Mesenchymal stem cell (in vitro differentiated cells and primary cell): ENCODE data around the gene TNFAIP8.

Experiments
- DNase-seq: peaks from one replicate; pipeline ENCODE4 v3.0.0-alpha.2; 2013
- H2AFZ ChIP-seq: one replicate; pipeline ENCODE4 v1.6.1; 2013; ENCODE audit warnings: low read depth, mild to moderate bottlenecking, control low read depth, inconsistent platforms, low read length, moderate library complexity
- H2AK5ac ChIP-seq: 2 replicates; pipeline ENCODE4 v1.6.1; 2013; ENCODE audit warnings: low read length, moderate library complexity, mild to moderate bottlenecking, inconsistent platforms; ENCODE audit not compliant: severe bottlenecking
- H2BK120ac ChIP-seq: one replicate; pipeline ENCODE4 v1.6.1; 2013; ENCODE audit warnings: low read depth, mild to moderate bottlenecking, inconsistent platforms, low read length, moderate library complexity
- H2BK12ac ChIP-seq, 2 experiments: one replicate each; pipeline ENCODE4 v1.6.1; 2013; ENCODE audit warnings: inconsistent platforms in 2 of 2, low read length in 2 of 2, mild to moderate bottlenecking in 2 of 2, moderate library complexity in 2 of 2, control low read depth in 1 of 2
- H2BK15ac ChIP-seq: one replicate; pipeline ENCODE4 v1.6.1; 2013; ENCODE audit warnings: mild to moderate bottlenecking, low read depth, inconsistent platforms; ENCODE audit not compliant: poor library complexity, severe bottlenecking
- H2BK5ac ChIP-seq: 2 replicates; pipeline ENCODE4 v1.6.1; 2013; ENCODE audit warnings: low read depth, mild to moderate bottlenecking, low read length, control low read depth, inconsistent platforms; ENCODE audit not compliant: poor library complexity, severe bottlenecking
- H3K14ac ChIP-seq, 2 experiments: one replicate each; pipeline ENCODE4 v1.6.1; 2013; ENCODE audit warnings: inconsistent platforms in 2 of 2, low read length in 2 of 2, control low read depth in 1 of 2, mild to moderate bottlenecking in 1 of 2, moderate library complexity in 1 of 2
- H3K18ac ChIP-seq, 2 experiments: one replicate each; pipeline ENCODE4 v1.6.1; 2013; ENCODE audit warnings: inconsistent platforms in 2 of 2, low read length in 2 of 2, control low read depth in 1 of 2, low read depth in 1 of 2, mild to moderate bottlenecking in 1 of 2
- H3K23ac ChIP-seq, 2 experiments: one replicate each; pipeline ENCODE4 v1.6.1; 2013; ENCODE audit warnings: inconsistent platforms in 2 of 2, low read length in 2 of 2, mild to moderate bottlenecking in 2 of 2, moderate library complexity in 2 of 2, control low read depth in 1 of 2
- H3K27ac ChIP-seq: 2 replicates; pipeline ENCODE4 v1.5.1; 2013; ENCODE audit warnings: mild to moderate bottlenecking, moderate library complexity, low read length, control low read depth, inconsistent platforms; ENCODE audit not compliant: poor library complexity, severe bottlenecking
- H3K27me3 ChIP-seq, 2 experiments: 2 replicates each; pipeline versions ENCODE4 v1.6.1 to v1.7.0; 2013; ENCODE audit warnings: low read length in 2 of 2, mild to moderate bottlenecking in 2 of 2, moderate library complexity in 2 of 2, control low read depth in 1 of 2, inconsistent platforms in 1 of 2; ENCODE audit not compliant: control insufficient read depth in 1 of 2, insufficient read depth in 1 of 2
- H3K36me3 ChIP-seq, 2 experiments: 2 replicates each; pipeline versions ENCODE4 v1.6.1 to v1.7.0; 2013; ENCODE audit warnings: low read length in 2 of 2, control low read depth in 1 of 2, inconsistent platforms in 1 of 2, low read depth in 1 of 2, mild to moderate bottlenecking in 1 of 2; ENCODE audit not compliant: insufficient read depth in 2 of 2, control insufficient read depth in 1 of 2
- H3K4ac ChIP-seq, 2 experiments: one replicate each; pipeline ENCODE4 v1.6.1; 2013; ENCODE audit warnings: inconsistent platforms in 2 of 2, low read length in 2 of 2, mild to moderate bottlenecking in 2 of 2, moderate library complexity in 2 of 2, control low read depth in 1 of 2, low read depth in 1 of 2
- H3K4me1 ChIP-seq: 2 replicates; pipeline ENCODE4 v1.6.1; 2013; ENCODE audit warnings: low read depth, low read length, control low read depth; ENCODE audit not compliant: control insufficient read depth, insufficient read depth
- H3K4me2 ChIP-seq: 2 replicates; pipeline ENCODE4 v1.6.1; 2013; ENCODE audit warnings: low read length, mild to moderate bottlenecking, inconsistent platforms; ENCODE audit not compliant: poor library complexity, severe bottlenecking
- H3K4me3 ChIP-seq, 2 experiments: 2 replicates each; pipeline versions ENCODE4 v1.5.1 to v1.7.0; 2013; ENCODE audit warnings: low read length in 2 of 2, mild to moderate bottlenecking in 2 of 2, control low read depth in 1 of 2, low read depth in 1 of 2; ENCODE audit not compliant: insufficient read depth in 1 of 2
- H3K79me1 ChIP-seq: replicated peaks from 2 replicates; pipeline ENCODE4 v1.6.1; 2013; ENCODE audit warnings: mild to moderate bottlenecking, control low read depth, low read length, inconsistent platforms; ENCODE audit not compliant: poor library complexity, severe bottlenecking
- H3K9ac ChIP-seq: 2 replicates; pipeline ENCODE4 v1.7.0; 2013; ENCODE audit warnings: mild to moderate bottlenecking, low read length, moderate library complexity
- H3K9me3 ChIP-seq: 2 replicates; pipeline ENCODE4 v1.7.0; 2013; ENCODE audit warnings: mild to moderate bottlenecking, low read length; ENCODE audit not compliant: control insufficient read depth
- H4K8ac ChIP-seq: one replicate; pipeline ENCODE4 v1.6.1; 2013; ENCODE audit warnings: inconsistent platforms, mild to moderate bottlenecking, low read length, moderate library complexity
- H4K91ac ChIP-seq: one replicate; pipeline ENCODE4 v1.6.1; 2013; ENCODE audit warnings: mild to moderate bottlenecking, low read length, inconsistent platforms
- WGBS: methylation state at CpG from one replicate; pipeline ENCODE4 v1.1.7; 2013; ENCODE audit warnings: mixed read lengths; 5-methylcytosine and 5-hydroxymethylcytosine counted together

TNFAIP8 gene

GRCh38 chr5:119389288-119390030, 33.6 kb downstream of the TNFAIP8 start:
- peak; percentile 67 for DNase-seq

GRCh38 chr5:119390404-119390803, 34.6 kb downstream of the TNFAIP8 start:
- H4K8ac ChIP-seq: no peak overlapping the region
- peaks cover 3% of the 10 kb centered on the region for H3K4me1 ChIP-seq
- no peak overlapping the region for H3K14ac ChIP-seq
- no peaks in the 10 kb centered on the region for H3K9me3 ChIP-seq
- H3K4ac ChIP-seq: no peak overlapping the region
- DNase-seq: no peak
- H2BK5ac ChIP-seq: no peak overlapping the region
- no peak overlapping the region for H2BK120ac ChIP-seq
- H3K27me3 ChIP-seq: no peaks in the 10 kb centered on the region
- H3K23ac ChIP-seq: no peak overlapping the region
- H2BK12ac ChIP-seq: no peak overlapping the region
- peak overlapping the region; percentile 78 for H3K9ac ChIP-seq
- H2AFZ ChIP-seq: no peak overlapping the region
- no peak overlapping the region for H2AK5ac ChIP-seq
- no peak overlapping the region for H2BK15ac ChIP-seq
- H3K4me3 ChIP-seq: peak overlapping the region in 1 of 2 experiments; percentile 70
- peaks cover 4% of the 10 kb centered on the region for H3K79me1 ChIP-seq
- peaks cover 0 to 3% of the 10 kb centered on the region in 2 experiments for H3K36me3 ChIP-seq
- 87% methylated on average over 1 of the region's 2 CpGs for WGBS
- H3K27ac ChIP-seq: no peak overlapping the region
- no peak overlapping the region for H3K18ac ChIP-seq
- H3K4me2 ChIP-seq: no peak overlapping the region
- no peak overlapping the region for H4K91ac ChIP-seq

More at GRCh38 chr5:119389288-119390030, 33.6 kb downstream of the TNFAIP8 start:
- peaks cover 3% of the 10 kb centered on the region for H3K4me1 ChIP-seq
- H3K23ac ChIP-seq: no peak overlapping the region
- H3K4me2 ChIP-seq: no peak overlapping the region
- peak overlapping the region; percentile 39 for H3K27ac ChIP-seq
- 78% methylated on average over 2 of the region's 3 CpGs for WGBS
- H3K4ac ChIP-seq: no peak overlapping the region
- no peak overlapping the region for H3K18ac ChIP-seq
- H2BK120ac ChIP-seq: no peak overlapping the region
- no peak overlapping the region for H4K8ac ChIP-seq
- H3K4me3 ChIP-seq: peak overlapping the region in 1 of 2 experiments; percentile 70
- peak overlapping the region; percentile 78 for H3K9ac ChIP-seq
- no peak overlapping the region for H2AK5ac ChIP-seq
- H3K27me3 ChIP-seq: no peaks in the 10 kb centered on the region
- H4K91ac ChIP-seq: no peak overlapping the region
- H3K36me3 ChIP-seq: no peaks in the 10 kb centered on the region
- H3K14ac ChIP-seq: no peak overlapping the region
- H3K79me1 ChIP-seq: peaks cover 2% of the 10 kb centered on the region
- no peak overlapping the region for H2AFZ ChIP-seq
- no peak overlapping the region for H2BK15ac ChIP-seq
- no peak overlapping the region for H2BK12ac ChIP-seq
- H3K9me3 ChIP-seq: no peaks in the 10 kb centered on the region
- no peak overlapping the region for H2BK5ac ChIP-seq

GRCh38 chr5:119393201-119393691, 37.4 kb downstream of the TNFAIP8 start:
- Histone ChIP-seq H3K27me3 (no peaks in the 10 kb centered on the region), H3K79me1 (peaks cover 7% of the 10 kb centered on the region), H4K8ac (no peak overlapping the region), H2BK120ac (no peak overlapping the region), H3K4me1 (no peaks in the 10 kb centered on the region), H3K27ac (peak overlapping the region; percentile 52), H2AFZ (no peak overlapping the region), H3K23ac (no peak overlapping the region), H3K4me3 (no peak overlapping the region), H3K9ac (no peak overlapping the region), H2BK5ac (no peak overlapping the region), H3K14ac (no peak overlapping the region), H3K4ac (no peak overlapping the region), H3K18ac (no peak overlapping the region), H3K36me3 (peaks cover 0 to 6% of the 10 kb centered on the region in 2 experiments), H3K4me2 (no peak overlapping the region), H3K9me3 (no peaks in the 10 kb centered on the region), H4K91ac (no peak overlapping the region), H2BK15ac (no peak overlapping the region), H2BK12ac (no peak overlapping the region), H2AK5ac (peak overlapping the region; percentile 36)
- WGBS: 92% methylated on average over 3 of the region's 3 CpGs
- peak; percentile 24 for DNase-seq

- H3K14ac ChIP-seq: no peak overlapping the region
- H3K4ac ChIP-seq: no peak overlapping the region
- WGBS: 67% methylated on average over 1 of the region's 1 CpG
Observed at GRCh38 chr5:119393746-119394145, 37.9 kb downstream of the TNFAIP8 start.

More at GRCh38 chr5:119393746-119394145, 37.9 kb downstream of the TNFAIP8 start:
- peak overlapping the region; percentile 52 for H3K27ac ChIP-seq
- H4K8ac ChIP-seq: no peak overlapping the region
- no peak overlapping the region for H2BK5ac ChIP-seq
- peaks cover 7% of the 10 kb centered on the region for H3K79me1 ChIP-seq
- no peak overlapping the region for H2AK5ac ChIP-seq
- H3K18ac ChIP-seq: no peak overlapping the region
- peak overlapping the region; percentile 13 for H3K9ac ChIP-seq
- H2BK120ac ChIP-seq: no peak overlapping the region
- peak; percentile 30 for DNase-seq
- no peak overlapping the region for H2BK12ac ChIP-seq
- H2AFZ ChIP-seq: no peak overlapping the region
- no peaks in the 10 kb centered on the region for H3K4me1 ChIP-seq
- H3K4me3 ChIP-seq: no peak overlapping the region
- H2BK15ac ChIP-seq: no peak overlapping the region
- no peak overlapping the region for H3K4me2 ChIP-seq
- no peaks in the 10 kb centered on the region for H3K27me3 ChIP-seq
- H3K36me3 ChIP-seq: peaks cover 0 to 6% of the 10 kb centered on the region in 2 experiments
- no peak overlapping the region for H3K23ac ChIP-seq
- no peak overlapping the region for H4K91ac ChIP-seq
- H3K9me3 ChIP-seq: no peaks in the 10 kb centered on the region
